Upper lobe of left lung (tissue), 6 donors: ENCODE results near the gene SNX30. TPM values are rescaled to one million over a fixed set of nuclear protein-coding genes. Genes with fewer than 3 reads are reported as not detected.

Experiments
- ATAC-seq, 2 donors: fragments of 200-7000 bp; cut with Tn5 transposase; one replicate each; pipeline ENCODE4 v1.9.1; 2022; ENCODE audit warnings: mild to moderate bottlenecking in 2 of 2, moderate library complexity in 2 of 2; ENCODE audit not compliant: low FRiP score in 2 of 2
- DNase-seq, 2 donors: peaks; one replicate each; pipeline ENCODE4 v3.0.0-alpha.2; 2019 to 2020
- H3K27ac ChIP-seq, 4 donors: fragments of 200-600 bp; sonication (generic); one replicate each; pipeline ENCODE4 v1.5.1; 2016 to 2019
- H3K27me3 ChIP-seq, 4 donors: fragments of 200-600 bp; sonication (generic); one replicate each; pipeline ENCODE4 v1.5.1; 2017 to 2019
- H3K36me3 ChIP-seq, 4 donors: fragments of 200-600 bp; sonication (generic); one replicate each; pipeline ENCODE4 v1.5.1; 2016 to 2019
- H3K4me1 ChIP-seq, 4 donors: fragments of 200-600 bp; sonication (generic); one replicate each; pipeline ENCODE4 v1.5.1; 2018 to 2019
- H3K4me3 ChIP-seq, 4 donors: fragments of 200-600 bp; sonication (generic); one replicate each; pipeline ENCODE4 v1.5.1; 2017 to 2019; ENCODE audit warnings: mild to moderate bottlenecking in 2 of 4, moderate library complexity in 1 of 4
- H3K9me3 ChIP-seq, 4 donors: fragments of 200-600 bp; sonication (generic); one replicate each; pipeline ENCODE4 v1.5.1; 2018 to 2019
- EP300 ChIP-seq, 4 donors: sonication (generic); formaldehyde crosslinking; IDR thresholded peaks; one replicate each; pipeline ENCODE4 v1.5.1; 2017; ENCODE audit warnings: antibody characterized with exemption in 4 of 4, control low read depth in 2 of 4
- POLR2A ChIP-seq, 4 donors: fragments of 450-650 bp; IDR thresholded peaks; one replicate each; pipeline ENCODE4 v1.5.1; 2016 to 2017; ENCODE audit warnings: antibody characterized with exemption in 4 of 4, mild to moderate bottlenecking in 2 of 4
- POLR2AphosphoS5 ChIP-seq, 2 donors: sonication (generic); formaldehyde crosslinking; IDR thresholded peaks; one replicate each; pipeline ENCODE4 v1.5.1; 2017; ENCODE audit warnings: antibody characterized with exemption in 2 of 2
- WGBS, 2 donors: methylation state at CpG; one replicate each; pipeline ENCODE4 v1.1.5; 2017 to 2018; 5-methylcytosine and 5-hydroxymethylcytosine counted together
- total RNA-seq, 6 donors: library from RNA; depleted of rRNA in 4 of 6; stranded (reverse); fragments of >200 nt in 4 of 6; gene quantifications; one replicate each; pipeline versions ENCODE4 v1.1.0 to v1.2.1, GENCODE V29; 2016 to 2021
- TF ChIP-seq, protein P1 (sequence below), 6 experiments: fragments of 450-650 bp in 4 of 6; fragments of 200-600 bp in 2 of 6; sonication (generic) in 2 of 6; IDR thresholded peaks; one replicate each; pipeline ENCODE4 v1.5.1; 2016 to 2019; ENCODE audit warnings: antibody characterized with exemption in 6 of 6
- donor health status: DM: no; HTN: no; CAD: no; lungs with moderate emphysema.
- donor health status: DM: no; HTN: yes; CAD: no; lungs with severe emphysema.

The SNX30 gene
- total RNA-seq, 6 donors from 2014 or later: 46.9 to 80.1 (median 72.2) TPM

- H3K9me3 ChIP-seq: no peaks in the 10 kb centered on the region
- ATAC-seq (no peak), DNase-seq (peak in 1 of 2 donors; percentile 44)
- peak overlapping the region in 3 of 4 donors; percentile 10 to 58 (median 58) for H3K27ac ChIP-seq
- 41 to 54% methylated on average over 6 of the region's 6 CpGs for WGBS, 2 donors
- H3K4me1 ChIP-seq: peaks cover 15 to 46% (median 38%) of the 10 kb centered on the region in 4 donors
- no peak overlapping the region for H3K4me3 ChIP-seq
- H3K36me3 ChIP-seq: peaks cover 2 to 29% (median 9%) of the 10 kb centered on the region in 4 donors
- H3K27me3 ChIP-seq: no peaks in the 10 kb centered on the region
- TF ChIP-seq EP300 (IDR thresholded peaks at IDR 0.05): peak in 1 of 4 donors; percentile 70
- peak in 1 of 4 donors; percentile 16 for TF ChIP-seq POLR2A (IDR thresholded peaks at IDR 0.05)
- TF ChIP-seq, protein P1, sequence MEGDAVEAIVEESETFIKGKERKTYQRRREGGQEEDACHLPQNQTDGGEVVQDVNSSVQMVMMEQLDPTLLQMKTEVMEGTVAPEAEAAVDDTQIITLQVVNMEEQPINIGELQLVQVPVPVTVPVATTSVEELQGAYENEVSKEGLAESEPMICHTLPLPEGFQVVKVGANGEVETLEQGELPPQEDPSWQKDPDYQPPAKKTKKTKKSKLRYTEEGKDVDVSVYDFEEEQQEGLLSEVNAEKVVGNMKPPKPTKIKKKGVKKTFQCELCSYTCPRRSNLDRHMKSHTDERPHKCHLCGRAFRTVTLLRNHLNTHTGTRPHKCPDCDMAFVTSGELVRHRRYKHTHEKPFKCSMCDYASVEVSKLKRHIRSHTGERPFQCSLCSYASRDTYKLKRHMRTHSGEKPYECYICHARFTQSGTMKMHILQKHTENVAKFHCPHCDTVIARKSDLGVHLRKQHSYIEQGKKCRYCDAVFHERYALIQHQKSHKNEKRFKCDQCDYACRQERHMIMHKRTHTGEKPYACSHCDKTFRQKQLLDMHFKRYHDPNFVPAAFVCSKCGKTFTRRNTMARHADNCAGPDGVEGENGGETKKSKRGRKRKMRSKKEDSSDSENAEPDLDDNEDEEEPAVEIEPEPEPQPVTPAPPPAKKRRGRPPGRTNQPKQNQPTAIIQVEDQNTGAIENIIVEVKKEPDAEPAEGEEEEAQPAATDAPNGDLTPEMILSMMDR (IDR thresholded peaks at IDR 0.05): no peak
- TF ChIP-seq POLR2AphosphoS5 (IDR thresholded peaks at IDR 0.05): no peak
These were observed 98.9 kb downstream of the SNX30 start for GRCh38 chr9:112849363-112849922.

- H3K27ac ChIP-seq: peak overlapping the region in 2 of 4 donors; percentile 12 to 58
- no peaks in the 10 kb centered on the region for H3K27me3 ChIP-seq
- H3K4me1 ChIP-seq: peaks cover 12 to 35% (median 28%) of the 10 kb centered on the region in 4 donors
- H3K36me3 ChIP-seq: peaks cover 3 to 29% (median 11%) of the 10 kb centered on the region in 4 donors
- 95 to 96% methylated on average over 6 of the region's 6 CpGs for WGBS, 2 donors
- H3K4me3 ChIP-seq: no peak overlapping the region
- DNase-seq: no peak
- TF ChIP-seq POLR2AphosphoS5 (IDR thresholded peaks at IDR 0.05) (no peak), EP300 (IDR thresholded peaks at IDR 0.05) (no peak), POLR2A (IDR thresholded peaks at IDR 0.05) (no peak)
- TF ChIP-seq, protein P1 (IDR thresholded peaks at IDR 0.05): no peak
- ATAC-seq: no peak
- H3K9me3 ChIP-seq: no peaks in the 10 kb centered on the region
These were observed 100.3 kb downstream of the SNX30 start for GRCh38 chr9:112850840-112851239.

DNA sequence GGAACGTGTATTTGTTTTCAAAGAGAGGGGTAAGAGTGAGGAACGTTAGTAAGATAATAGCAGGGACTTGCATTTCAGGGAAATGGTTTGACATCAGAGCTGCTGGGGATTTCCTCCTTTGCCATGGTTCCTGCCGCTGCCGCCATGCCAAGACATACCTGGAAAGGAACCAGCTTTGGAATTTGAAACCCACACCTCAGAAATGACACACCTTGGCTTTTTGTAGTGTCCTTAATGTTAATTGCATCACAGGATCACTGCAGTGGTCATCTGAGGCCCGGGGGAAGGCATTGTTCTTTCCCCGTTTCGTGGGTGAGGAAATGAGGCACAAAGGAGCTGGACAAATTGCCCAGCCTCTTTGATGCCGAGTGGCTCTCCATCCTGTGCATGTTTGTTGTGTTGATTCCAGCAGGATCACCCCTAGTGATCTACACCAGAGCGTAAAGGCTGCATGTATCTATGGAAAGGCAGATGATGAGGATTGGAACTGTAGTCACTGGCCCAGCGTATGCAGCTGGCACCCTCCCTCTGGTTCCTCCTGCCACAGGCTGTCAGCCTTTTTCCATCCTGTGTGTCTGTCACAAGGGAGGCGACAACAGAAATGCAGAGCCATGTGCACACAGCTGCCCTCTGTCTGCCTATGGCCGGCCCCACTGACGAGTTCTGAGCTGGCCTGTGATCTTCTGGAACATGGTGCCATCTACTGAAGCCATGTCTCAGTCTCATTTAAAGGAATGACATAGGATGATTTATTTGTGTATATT, 102.4 kb downstream of the SNX30 start:
- WGBS, 2 donors: 59 to 66% methylated on average over 9 to 13 of the region's 13 CpGs
- Histone ChIP-seq H3K9me3 (no peaks in the 10 kb centered on the region), H3K4me3 (no peak overlapping the region), H3K27me3 (no peaks in the 10 kb centered on the region), H3K27ac (peak overlapping the region in 1 of 4 donors; percentile 33), H3K4me1 (peaks cover 6 to 34% (median 28%) of the 10 kb centered on the region in 4 donors), H3K36me3 (peaks cover 3 to 29% (median 11%) of the 10 kb centered on the region in 4 donors)
- no peak for ATAC-seq
- peak in 1 of 2 donors; percentile 46 for DNase-seq
- TF ChIP-seq POLR2A (IDR thresholded peaks at IDR 0.05) (no peak), POLR2AphosphoS5 (IDR thresholded peaks at IDR 0.05) (peak in 1 of 2 donors; percentile 24), EP300 (IDR thresholded peaks at IDR 0.05) (peak in 1 of 4 donors; percentile 45)

DNA sequence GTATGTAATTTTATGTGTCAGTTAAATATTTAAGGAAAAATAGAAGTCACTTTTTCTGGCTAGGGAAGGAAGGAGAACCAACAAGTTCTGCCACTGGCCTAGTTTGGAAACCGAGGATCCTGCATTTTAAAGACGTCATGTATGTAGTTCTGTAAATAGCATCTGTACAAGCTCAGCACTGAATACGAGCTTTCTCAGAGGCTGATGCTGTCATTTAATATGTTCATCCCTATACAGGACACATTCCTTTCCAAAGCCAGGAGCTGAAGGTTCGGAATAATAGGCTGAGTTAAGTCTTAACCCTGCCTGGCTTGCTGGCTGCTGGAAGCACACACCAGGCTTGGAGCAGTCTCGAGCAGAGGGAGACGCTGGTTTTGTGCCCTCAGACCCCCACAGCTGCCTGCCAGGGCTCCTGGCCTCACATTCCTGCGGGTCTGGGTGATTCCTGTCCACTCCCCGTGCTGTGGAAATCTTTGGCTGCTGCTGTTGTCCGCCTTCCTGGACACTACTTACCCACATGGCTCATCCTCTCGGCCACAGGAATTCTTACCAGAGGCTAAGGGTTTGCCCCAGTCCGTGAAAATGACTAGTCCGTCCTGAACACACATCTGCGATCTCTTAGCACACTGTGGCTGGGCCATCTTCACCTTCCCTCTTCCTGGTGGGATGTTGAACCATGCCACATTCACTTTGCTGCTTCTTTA, 103.5 kb downstream of the SNX30 start:
- 89 to 92% methylated on average over 12 to 13 of the region's 13 CpGs for WGBS, 2 donors
- TF ChIP-seq EP300 (IDR thresholded peaks at IDR 0.05) (no peak), POLR2AphosphoS5 (IDR thresholded peaks at IDR 0.05) (no peak), POLR2A (IDR thresholded peaks at IDR 0.05) (no peak)
- TF ChIP-seq, protein P1 (IDR thresholded peaks at IDR 0.05): no peak
- peak in 1 of 2 donors; percentile 13 for DNase-seq
- Histone ChIP-seq H3K27me3 (no peaks in the 10 kb centered on the region), H3K27ac (no peak overlapping the region), H3K9me3 (no peaks in the 10 kb centered on the region), H3K4me1 (peaks cover 5 to 32% (median 25%) of the 10 kb centered on the region in 4 donors), H3K4me3 (no peak overlapping the region), H3K36me3 (peaks cover 3 to 29% (median 11%) of the 10 kb centered on the region in 4 donors)
- no peak for ATAC-seq

- H3K36me3 ChIP-seq: peaks cover 3 to 29% (median 11%) of the 10 kb centered on the region in 4 donors
- H3K27me3 ChIP-seq: no peaks in the 10 kb centered on the region
- TF ChIP-seq POLR2A (IDR thresholded peaks at IDR 0.05) (no peak), POLR2AphosphoS5 (IDR thresholded peaks at IDR 0.05) (no peak), EP300 (IDR thresholded peaks at IDR 0.05) (no peak)
- TF ChIP-seq, protein P1 (IDR thresholded peaks at IDR 0.05): no peak
- no peaks in the 10 kb centered on the region for H3K9me3 ChIP-seq
- no peak overlapping the region for H3K4me3 ChIP-seq
- H3K27ac ChIP-seq: peak overlapping the region in 1 of 4 donors; percentile 11
- H3K4me1 ChIP-seq: peaks cover 9 to 32% (median 27%) of the 10 kb centered on the region in 4 donors
- DNase-seq (no peak), ATAC-seq (no peak)
- 89% methylated on average over 10 of the region's 10 CpGs for WGBS, 2 donors
These were observed 104.1 kb downstream of the SNX30 start for GRCh38 chr9:112854657-112855056.
